RKO (cell line): ENCODE data around the gene ANKRD9.
"Not testable (repeated sequence)": the region's sequence is repeated elsewhere in the genome, so short reads cannot be mapped to it uniquely, and the experiment has no call there.

Experiments
- DNase-seq: peaks from one replicate; pipeline ENCODE4 v3.0.0-alpha.2; 2016; ENCODE audit warnings: low spot score

ANKRD9 gene, protein sequence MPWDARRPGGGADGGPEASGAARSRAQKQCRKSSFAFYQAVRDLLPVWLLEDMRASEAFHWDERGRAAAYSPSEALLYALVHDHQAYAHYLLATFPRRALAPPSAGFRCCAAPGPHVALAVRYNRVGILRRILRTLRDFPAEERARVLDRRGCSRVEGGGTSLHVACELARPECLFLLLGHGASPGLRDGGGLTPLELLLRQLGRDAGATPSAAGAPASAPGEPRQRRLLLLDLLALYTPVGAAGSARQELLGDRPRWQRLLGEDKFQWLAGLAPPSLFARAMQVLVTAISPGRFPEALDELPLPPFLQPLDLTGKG

DNA sequence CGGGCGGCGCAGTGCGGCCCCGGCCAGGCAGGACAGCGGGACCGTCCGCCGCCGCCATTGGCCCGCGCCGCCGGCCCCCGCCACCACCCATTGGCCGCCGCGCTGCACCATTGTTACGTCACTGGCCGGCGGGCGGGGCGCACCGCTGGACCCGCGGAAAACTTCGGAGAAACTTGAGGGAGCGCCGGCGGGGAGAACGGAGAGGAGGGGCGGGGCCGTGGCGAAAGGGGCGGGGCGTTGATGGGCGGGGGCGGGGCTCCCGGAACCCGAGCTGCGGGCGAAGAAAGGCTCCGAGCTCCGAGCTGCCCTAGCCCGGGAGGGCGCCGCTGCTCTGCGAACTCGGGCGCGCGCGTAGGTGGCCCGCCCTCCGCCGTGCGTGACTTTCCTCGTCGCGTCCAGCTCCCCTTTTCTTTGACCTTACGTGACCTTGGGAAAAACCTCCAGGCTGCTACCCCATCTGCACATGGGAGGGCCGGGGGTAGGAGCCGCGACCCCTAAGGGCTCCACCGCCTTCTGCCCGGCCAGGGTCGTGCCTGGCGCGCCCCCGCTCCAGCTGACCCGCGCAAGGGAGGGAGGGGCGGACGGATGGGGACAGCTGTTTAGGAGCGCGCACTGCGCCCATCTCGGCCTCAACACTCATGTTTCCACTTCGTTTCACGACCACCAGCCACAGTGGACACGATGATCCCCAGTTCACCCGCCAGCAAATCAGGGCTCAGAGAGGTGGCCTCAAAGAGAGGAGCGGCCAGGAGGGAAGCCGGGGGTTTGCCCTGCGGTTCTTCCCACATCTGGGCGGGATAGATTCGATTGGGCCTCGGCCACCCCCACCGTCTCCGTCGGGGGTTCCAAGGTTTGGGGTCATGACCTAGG, at the start of gene ANKRD9:
ANKRD9 (minus strand) TSS at position 31 of the 870 bp plus-strand sequence. CDS start 1,887 bp downstream, outside the sequence.
- DNase-seq: peak; percentile 93

DNA sequence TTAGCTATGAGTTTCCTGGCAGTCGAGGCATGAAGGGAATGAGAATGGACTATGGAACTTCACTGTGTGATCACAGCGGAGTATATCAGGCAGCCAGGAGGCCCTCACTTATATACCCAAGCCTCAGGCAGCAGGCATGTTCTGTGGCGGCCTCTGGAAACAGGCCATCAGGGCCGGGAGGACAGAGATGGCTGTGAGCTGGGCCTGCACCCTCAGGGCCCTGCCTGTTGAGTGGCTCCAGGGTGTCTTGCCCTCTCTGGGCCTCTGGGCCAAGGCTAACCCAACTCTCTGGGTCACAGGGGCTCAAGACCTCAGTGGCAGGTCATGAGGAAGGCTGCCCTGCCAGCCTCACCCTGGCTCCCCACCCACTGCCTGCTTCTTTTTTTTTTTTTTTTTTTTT, 49.0 kb upstream of the ANKRD9 start:
- no peak for DNase-seq

DNA sequence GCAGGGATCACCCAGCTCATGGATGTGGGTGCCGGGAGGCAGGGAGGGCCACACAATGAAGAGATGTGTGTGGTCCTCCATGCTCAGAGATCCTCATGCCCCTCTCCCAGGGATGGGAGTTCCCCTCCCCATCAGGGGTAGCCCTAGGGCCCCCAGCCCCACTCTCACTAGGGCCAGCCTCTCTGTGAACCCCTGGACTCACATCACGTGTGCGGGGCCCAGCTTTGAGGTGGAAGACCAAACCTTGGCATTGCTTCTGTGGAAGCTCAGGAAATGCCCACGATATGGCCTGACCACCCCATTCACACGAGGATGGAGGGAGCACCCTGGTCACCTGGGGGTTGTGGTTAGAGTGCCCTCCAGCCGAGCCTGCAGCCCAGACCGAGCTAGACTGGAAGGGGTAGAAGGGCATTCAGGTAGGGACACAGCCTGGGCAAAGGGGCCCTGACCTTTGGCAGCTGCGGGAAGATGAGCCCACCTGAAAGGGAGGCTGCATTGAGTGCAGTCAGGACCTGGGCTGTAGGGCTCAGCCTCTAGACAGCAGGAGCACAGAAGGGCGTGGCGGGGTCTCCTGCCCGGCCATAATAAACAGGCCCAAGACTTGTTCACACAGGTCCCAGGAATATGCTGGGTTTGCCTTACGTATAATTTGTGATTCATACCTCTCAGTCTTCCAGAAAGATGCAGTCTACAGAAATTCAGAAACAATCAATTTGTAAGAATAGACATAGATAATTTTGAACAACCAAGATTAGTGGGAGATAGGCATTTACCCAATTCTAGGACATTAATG, 48.1 kb upstream of the ANKRD9 start:
- no peak for DNase-seq

DNA sequence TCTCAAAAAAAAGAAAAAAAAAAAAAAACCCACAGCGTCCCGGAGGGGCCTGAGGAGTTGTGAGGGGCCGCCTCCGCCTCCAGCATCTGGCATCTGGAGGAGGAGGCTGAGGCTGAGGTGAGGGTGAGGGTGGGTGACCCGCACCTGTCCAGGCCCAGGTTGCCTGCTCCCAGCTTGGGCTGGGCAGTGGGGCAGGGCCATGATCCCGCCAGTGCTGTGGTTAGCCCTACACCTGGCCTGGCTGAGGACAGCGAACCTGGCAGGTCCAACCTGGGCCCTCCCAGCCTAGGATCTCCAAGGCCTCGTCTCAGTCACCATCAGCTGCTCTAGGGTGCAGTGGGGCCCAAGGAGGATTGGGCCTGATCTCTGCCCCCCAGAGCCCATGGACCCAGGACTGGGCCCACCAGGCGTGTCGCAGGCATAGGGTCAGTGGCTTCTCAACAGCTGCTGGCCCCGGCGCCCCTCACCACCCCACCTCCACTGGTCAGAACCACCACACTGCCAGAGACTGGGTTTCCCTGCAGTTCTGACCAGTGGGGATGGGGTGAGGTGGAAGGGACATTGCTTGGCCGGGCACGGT, 46.6 kb upstream of the ANKRD9 start:
- no peak for DNase-seq

DNA sequence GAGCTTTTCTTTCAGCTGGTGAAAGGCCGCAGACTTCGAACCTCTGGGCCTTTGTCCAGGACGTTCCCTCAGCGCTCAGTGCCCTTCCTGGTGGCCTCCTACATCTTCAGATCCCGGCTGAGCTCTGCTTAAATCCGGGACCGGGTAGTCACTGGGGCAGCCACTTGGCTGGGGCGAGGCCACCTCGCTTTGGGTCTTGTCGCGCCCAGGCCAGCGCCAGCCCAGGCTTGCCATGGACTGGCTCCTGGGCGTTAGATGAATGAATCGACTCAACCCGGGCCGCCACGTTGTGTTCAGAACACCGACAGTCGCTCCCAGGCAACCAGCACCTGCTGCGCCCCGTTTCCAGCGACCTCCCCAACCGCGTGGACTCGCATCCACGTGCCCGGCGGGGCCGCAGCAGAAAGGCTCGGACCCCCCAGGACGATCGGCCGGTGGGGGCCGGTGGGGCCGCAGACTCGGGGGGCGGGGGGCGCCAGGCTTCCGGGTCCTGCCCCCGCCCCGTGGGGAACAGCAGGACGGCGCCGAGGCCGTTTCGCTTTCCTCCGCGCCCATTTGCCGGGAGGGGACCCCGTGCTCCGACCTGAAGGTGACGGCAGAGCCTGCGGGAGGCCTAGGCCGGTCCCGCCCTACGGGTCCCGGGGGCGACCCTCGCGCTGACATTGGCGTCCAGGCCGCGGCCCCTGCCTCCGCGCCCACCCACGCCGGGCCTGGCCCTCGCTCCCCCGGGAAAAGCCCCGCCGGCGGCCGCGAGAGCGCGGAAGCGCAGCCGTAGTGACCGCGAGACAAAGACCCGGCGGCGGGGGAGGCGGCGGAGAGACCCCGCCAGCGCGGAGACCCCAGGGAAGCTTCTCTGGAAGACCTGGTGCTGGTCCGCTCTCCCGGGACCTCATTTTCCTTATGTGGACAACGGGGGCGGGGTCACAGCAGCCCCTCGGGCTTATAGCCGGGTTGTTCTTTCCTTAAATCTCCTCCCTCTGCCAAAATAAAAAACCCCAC, 45.5 kb upstream of the ANKRD9 start:
- no peak for DNase-seq

DNA sequence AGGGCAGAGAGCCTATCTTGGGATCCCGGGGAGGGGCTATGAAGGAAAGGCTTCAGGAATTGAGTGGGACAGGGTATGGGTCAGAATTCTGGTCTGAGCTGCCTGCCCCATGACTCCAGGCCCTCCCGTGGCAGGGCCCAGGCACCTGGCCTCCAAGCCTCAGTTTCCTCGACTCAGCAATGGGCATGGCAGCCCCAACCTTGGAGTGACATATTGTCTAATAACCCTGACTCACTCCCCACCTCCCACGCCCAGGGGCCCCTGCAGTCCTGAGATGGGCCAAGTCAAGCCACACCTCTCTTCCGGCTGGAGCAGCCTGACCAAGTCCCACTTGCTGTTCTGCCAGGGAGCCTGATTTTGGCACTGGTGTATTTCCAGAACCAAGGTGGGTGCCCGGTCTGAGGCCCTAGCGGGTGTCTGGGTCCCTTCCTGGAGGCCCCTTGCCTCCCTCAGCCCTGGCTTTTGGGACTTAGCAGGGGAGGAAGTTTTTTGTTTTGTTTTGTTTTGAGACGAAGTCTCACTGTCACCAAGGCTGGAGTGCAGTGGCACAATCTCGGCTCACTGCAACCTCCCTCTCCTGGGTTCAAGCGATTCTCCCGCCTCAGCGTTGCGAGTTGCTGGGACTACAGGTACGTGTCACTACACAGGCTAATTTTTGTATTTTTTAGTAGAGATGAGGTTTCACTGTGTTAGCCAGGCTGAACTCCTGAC, 42.6 kb upstream of the ANKRD9 start:
- peak; percentile 94 for DNase-seq

DNA sequence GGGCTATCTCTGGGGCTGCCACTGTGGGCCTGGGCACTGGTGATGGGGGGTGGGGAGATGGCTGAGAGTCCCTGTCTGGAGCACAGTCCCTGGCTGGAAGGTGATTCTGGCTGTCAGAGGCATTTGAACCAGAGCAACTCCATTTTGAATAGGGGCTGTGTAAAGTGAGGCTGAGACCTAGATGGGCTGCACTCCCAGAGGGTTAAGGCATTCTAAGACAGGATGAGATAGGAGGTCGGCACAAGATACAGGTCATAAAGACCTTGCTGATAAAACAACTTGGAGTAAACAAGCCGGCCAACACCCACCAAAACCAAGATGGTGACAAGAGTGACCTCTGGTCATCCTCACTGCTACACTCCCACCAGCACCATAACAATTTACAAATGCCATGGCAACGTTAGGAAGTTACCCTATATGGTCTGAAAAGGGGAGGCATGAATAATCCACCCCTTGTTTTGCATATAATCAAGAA, 41.4 kb upstream of the ANKRD9 start:
- DNase-seq: not testable (repeated sequence)

DNA sequence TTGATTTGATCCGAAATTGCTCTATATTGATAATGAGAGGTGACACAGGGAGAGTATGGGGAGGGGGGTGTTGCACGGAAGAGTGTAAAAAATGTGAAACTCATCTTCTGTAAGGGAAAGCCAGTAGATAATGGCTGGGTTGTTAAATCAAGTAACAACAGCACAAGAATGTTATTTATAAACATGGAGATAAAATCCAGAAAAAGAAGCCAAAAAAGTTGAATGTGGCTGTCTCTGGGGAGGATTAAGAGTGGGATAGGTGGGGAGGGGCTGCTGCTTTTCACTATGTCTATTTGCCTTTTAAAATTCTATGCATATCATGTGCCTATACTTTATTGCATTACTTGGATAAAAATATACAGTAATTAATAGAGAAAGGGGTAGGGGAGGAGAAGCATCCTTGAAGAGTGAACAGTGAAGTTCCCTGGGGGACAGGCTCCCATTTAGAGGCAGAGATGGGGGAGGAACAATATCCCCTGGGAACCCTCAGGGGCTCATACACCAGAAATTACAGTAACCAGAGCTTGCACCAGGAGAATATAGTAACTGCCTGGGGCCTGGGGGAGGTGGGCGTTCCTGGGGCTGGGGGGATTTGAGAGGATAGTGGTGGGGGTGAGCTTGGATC, 39.2 kb upstream of the ANKRD9 start:
- DNase-seq: no peak

DNA sequence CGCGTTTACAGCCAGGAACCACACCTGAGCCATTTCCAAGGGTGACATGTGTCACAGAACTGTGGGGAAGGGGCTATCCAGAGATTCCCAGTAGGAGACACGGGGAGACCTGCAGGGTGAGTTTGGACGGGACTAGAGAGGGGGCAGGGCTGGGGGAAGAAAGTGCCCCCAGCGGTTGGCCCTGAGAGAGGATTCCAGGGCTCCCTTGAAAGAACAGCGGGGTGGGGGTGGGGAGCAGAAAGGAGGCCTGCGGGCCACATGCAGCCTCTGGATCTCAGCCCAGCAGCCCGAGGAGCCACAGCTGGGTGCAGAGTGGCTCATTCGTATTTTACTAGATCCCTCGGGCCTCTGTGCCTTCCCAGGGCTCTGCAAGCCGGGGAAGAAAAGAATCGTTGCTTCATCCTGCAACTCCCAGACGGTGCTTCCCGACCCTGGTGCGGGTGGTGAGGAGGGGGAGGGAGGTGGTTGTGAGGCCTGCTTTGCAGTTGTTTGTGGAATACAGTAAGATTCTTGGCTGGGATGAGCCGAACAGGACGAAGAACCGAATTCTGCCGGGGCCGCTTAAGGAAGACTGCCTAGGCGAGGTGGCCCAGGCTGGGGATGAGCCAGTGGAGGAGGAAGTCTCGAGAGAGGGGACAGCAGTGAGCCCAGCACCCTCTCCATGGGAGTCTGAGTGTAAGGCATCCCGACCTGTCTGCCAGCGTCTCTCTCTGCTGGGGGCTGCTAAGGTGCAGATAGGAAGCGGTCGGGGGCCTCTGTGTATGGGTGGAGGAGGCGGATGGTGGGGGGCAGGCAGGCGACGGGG, 36.1 kb upstream of the ANKRD9 start:
- DNase-seq: no peak

DNA sequence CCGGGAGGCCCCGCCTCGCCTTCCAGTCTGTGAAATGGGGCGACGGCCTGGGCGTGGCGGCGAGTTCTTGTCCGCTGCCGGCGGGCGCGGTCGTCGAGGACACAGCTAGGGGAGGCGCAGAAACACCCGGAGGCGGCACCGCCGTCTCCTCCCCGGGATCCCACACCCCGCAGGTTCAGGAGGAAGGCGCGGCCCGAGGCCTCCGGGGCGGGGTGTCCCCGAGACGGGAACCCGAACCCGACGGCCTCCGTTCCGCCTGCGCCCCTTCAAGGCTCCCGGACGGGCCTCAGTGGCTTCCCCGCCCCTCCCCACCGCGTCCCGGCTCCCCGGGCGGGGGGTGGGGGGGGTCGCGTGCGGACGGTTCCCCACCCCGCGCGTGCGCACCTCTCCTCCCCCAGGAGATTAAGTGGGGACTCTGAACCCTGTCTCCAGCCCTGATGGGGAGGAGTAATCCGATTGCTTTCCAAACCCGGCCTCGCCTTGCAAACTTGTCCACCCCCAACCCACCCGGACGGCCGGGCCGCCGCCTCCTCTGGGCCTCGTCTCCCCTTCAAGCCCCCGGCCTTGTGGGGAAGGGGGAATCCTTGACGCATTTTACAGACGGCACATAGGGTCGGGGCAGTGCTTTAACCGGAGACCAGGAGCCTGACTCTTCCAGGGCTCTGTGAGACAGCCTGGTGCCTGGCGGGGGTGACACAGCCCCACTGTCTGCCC, 35.3 kb upstream of the ANKRD9 start:
- no peak for DNase-seq

DNA sequence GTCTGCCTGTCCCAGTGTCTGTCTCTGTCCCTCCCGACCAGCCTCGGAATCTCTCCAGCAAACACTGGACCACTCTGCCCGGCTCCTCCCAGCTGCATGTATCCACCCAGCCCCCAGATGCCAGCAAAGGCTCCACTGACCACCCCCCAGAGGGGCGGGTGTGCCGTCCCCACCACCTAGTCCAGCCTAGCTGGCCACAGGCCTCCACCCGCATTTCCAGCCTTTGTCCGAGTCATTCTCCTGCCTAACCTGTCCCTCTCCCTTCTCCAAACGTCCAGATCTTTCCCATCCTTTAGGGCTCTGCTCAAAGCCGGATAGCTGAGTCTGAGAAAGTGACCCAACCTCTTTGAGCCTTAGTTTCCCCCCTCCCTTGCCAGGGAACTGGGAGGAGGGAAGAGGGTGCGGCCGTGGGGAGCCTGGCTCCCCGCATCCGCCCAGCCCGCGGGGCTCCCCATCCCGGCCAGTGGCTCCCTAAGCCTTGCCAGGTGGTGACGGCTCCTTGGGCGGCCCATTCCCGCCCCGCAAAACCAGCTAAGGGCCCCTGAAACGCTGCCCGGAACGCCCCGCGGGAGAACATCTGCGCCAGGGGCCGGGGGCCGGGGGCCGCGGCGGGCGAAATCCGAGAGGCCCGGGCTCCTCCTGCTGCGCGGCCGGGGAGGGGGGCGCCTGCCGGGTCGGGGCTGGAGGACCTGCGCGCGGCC, 34.6 kb upstream of the ANKRD9 start:
- DNase-seq: no peak

DNA sequence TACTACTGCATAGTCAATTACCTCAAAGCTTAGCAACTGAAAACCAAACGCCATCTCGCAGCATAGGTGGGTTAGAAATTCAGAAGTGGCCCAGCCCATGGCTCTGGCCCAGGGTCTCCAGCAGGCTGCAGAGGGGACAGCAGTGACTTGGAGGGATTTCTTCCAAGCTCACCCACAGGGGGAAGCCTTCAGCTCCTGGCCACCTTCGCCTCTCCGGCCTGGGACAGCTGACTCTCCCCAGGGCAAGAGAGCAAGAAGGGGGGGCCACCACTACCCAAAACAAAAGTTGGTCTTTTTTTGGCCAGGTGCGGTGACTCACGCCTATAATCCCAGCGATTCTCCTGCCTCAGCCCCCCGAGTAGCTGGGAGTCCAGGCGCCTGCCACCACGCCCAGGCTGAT, 32.2 kb upstream of the ANKRD9 start:
- DNase-seq: no peak

DNA sequence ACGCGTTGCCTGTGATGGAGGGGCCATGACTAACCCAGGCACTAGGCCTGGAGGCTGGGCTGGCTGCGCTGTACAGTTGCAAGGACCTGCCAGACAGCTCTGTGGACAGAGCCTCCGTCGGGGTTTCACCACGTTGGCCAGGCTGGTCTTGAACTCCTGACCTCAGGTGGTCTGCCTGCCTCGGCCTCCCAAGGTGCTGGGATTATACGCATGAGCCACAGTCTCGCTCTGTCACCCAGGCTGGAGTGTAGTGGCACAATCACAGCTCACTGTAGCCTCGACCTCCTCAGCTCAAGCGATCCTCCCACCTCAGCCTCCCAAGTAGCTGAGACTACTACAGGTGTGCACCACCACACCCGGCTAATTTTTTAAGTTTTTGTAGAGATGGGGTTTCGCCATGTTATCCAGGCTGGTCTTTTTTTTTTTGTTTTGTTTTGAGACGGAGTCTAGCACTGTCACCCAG, 31.5 kb upstream of the ANKRD9 start:
- not testable (repeated sequence) for DNase-seq

DNA sequence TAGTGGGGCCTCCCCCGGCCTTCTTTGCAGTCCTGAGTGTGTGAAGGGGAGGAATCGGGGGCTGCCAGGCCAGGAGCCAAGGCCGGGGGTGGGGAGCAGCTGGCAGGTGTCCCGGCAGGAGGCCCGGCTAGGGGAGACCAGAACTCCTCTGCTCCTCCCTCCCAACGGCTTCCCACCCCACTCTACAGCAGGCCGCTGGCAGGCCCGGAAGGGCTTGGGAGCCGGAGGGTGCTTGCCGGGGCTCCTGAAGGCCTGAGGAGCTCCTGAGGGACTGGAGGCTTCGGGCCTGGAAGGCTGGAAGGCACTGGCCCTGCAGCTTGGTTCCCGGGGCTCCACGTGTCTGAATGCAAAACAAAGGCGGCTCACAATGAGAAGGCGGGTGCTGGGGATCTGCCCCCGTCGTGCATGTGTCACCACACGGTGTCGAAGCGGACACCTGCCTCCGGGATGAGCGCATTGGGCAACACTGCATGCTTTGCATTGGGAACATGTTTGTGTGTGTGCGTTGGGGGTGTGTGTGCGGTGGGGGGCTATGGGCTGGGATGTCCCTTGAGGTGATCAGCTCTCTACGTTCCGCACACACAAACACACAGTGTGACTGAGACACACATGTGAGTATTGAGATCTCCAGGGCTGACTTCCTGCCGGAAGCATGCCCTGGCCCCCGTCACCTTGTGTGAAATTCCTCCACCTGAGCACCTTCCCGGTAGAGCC, 30.9 kb upstream of the ANKRD9 start:
- no peak for DNase-seq

DNA sequence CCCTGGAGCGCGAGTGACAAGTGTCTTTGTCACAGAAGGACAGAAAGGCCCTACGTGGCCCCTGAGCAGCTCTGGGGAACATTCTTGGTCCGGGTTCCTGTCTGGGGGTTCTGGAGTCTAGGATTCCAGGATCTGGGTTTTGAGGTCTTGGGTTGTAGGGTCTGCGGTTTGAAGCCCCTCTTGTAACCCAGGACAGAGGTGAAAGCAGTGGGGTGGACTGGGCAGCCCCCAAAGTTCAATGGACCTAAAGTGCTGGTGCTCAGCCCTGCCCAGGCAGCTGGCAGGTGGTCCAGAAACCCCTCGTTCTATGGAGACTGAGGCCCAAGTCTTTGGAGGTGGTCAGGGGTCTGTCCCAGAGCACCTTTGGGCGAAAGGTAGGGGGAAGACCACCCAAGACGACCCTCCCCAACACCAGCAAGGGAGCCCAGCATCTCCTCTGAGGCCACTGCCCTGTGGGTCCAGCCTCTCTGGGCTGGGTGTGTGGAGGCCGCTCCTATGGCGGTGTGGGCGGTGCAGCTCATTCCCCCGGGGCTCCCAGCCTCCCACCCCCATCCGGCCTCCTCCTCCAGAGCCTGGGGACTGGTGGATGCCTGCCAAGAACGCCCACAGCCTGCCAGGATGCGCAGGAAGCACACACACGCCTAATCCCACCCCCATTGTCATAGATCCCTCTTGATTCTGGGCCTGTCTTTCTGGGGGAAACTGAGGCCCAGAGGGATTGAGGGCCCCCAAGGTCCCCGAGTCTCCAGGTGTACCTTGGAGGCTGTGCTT, 30.2 kb upstream of the ANKRD9 start:
- no peak for DNase-seq
